ENCODE data around the gene UCN.

GRCh38 chr2:27305516-27305915 is 2.7 kb downstream of the UCN start:
- TF ChIP-seq CTCF (IDR thresholded peaks at IDR 0.05; ENCODE audit: low read length) = no peak
- no peak for TF ChIP-seq EZH2phosphoT487 (IDR thresholded peaks at IDR 0.05; ENCODE audit: low read length)

Measured in MM.1S (cell line).